ENCODE results near the gene KISS1. TPM values are rescaled to one million over a fixed set of nuclear protein-coding genes. Genes with fewer than 3 reads are reported as not detected.
"Not testable (repeated sequence)": the region's sequence is repeated elsewhere in the genome, so short reads cannot be mapped to it uniquely, and the experiment has no call there.

KISS1 gene
- total RNA-seq: not detected

GRCh38 chr1:204196068-204196795 is at the start of gene KISS1:
TSS of gene KISS1 (minus strand) at chr1:204196491. CDS start at chr1:204192876, 3,615 bp downstream.
- TF ChIP-seq POLR2A (IDR thresholded peaks at IDR 0.05) (no peak), CTCF (IDR thresholded peaks at IDR 0.05) (no peak)
- intact Hi-C loops (cut with DNase I): no loop called here
- no peak for DNase-seq

DNA sequence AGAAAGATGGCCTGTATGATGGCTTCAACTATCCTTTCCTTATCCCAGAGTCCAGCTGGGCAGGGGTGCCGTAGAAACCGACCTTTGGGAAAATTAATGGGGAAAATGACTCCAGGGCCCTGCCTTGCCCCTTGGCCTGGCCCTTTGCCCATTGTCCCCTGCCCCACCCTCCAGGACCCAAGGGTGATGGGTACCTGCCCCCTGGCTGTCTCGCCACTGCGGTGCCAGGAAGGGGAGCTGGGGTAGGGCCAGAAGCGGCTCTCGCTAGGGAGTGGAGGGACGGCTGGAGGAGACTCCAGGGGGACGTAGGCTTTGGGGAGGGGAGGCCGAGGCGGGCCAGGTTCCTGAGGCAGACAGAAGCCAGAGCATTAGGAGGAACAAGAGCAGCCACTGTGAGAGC is 46.6 kb upstream of the KISS1 start:
- Histone ChIP-seq H3K4me1 (no peaks in the 10 kb centered on the region), H3K36me3 (replicated peaks in 1 of 2; ENCODE audit: insufficient read depth in 1 of 2, low read depth in 2 of 2) (peaks cover 0 to 2% of the 10 kb centered on the region in 2 donors), H3K9me3 (no peaks in the 10 kb centered on the region), H3K4me3 (no peak overlapping the region), H3K27ac (no peak overlapping the region), H3K27me3 (no peaks in the 10 kb centered on the region)
- ATAC-seq: no peak
- no peak for DNase-seq
- 92 to 97% methylated on average over 7 to 10 of the region's 10 CpGs for WGBS, 2 donors
- intact Hi-C loops (cut with DNase I): no loop called here
- TF ChIP-seq CTCF (IDR thresholded peaks at IDR 0.05) (no peak), POLR2A (IDR thresholded peaks at IDR 0.05) (no peak)

More at GRCh38 chr1:204196068-204196795, at the start of gene KISS1:
- Histone ChIP-seq H3K27me3 (no peaks in the 10 kb centered on the region), H3K9me3 (no peaks in the 10 kb centered on the region), H3K27ac (no peak within 1 kb of the TSS), H3K4me1 (peaks cover 9% of the 10 kb centered on the region), H3K4me3 (no peak within 1 kb of the TSS), H3K36me3 (replicated peaks in 1 of 2; ENCODE audit: insufficient read depth in 1 of 2, low read depth in 2 of 2) (no peaks in the 10 kb centered on the region)
- 41 to 48% methylated on average over 13 to 18 of the region's 18 CpGs for WGBS, 2 donors
- no peak for ATAC-seq

DNA sequence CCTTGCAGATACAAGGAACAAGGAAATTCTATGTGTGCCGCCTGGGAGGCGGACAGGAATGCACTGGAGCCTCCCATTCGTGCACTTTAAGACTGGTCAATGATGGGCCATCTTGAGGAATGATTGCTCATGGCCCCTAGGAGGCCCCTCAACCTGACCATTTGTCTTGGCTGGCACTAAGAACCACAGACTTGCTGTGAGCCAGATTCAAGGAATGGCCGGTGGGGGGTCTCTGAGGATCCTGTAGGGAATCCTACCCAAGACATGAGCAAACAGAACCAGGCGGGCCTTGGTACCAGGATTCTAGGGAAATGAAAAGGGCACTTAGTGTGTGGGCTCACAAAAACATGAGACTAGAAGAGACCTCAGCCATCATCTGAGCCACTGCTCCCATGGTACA is 45.6 kb upstream of the KISS1 start:
- intact Hi-C loops (cut with DNase I): no loop called here
- Histone ChIP-seq H3K4me1 (no peaks in the 10 kb centered on the region), H3K4me3 (no peak overlapping the region), H3K36me3 (replicated peaks in 1 of 2; ENCODE audit: insufficient read depth in 1 of 2, low read depth in 2 of 2) (peaks cover 0 to 2% of the 10 kb centered on the region in 2 donors), H3K9me3 (no peaks in the 10 kb centered on the region), H3K27me3 (no peaks in the 10 kb centered on the region), H3K27ac (no peak overlapping the region)
- no peak for ATAC-seq
- TF ChIP-seq POLR2A (IDR thresholded peaks at IDR 0.05) (no peak), CTCF (IDR thresholded peaks at IDR 0.05) (no peak)
- 91 to 95% methylated on average over 5 of the region's 5 CpGs for WGBS, 2 donors
- DNase-seq: no peak

DNA sequence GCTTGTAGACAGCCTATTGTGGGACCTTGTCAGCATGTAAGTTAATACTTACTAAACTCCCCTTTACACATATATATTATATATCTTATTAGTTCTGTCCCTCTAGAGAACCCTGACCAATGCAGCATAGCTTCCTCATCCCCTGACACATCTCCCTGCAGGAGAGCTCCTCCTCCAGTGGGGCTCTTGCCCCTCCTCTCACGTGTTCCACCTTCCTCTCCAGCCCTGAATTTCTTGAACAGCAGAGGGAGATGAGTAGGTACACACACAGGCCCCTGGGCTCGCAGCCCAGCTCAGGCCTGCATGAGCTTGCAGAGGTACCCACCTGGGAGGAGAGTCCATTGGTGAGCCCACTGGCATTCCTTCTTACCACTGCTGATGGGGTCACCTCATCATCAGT is 44.8 kb upstream of the KISS1 start:
- WGBS, 2 donors: 74 to 81% methylated on average over 2 of the region's 2 CpGs
- Histone ChIP-seq H3K9me3 (no peaks in the 10 kb centered on the region), H3K27me3 (no peaks in the 10 kb centered on the region), H3K4me3 (no peak overlapping the region), H3K27ac (no peak overlapping the region), H3K36me3 (replicated peaks in 1 of 2; ENCODE audit: insufficient read depth in 1 of 2, low read depth in 2 of 2) (peaks cover 0 to 2% of the 10 kb centered on the region in 2 donors), H3K4me1 (no peaks in the 10 kb centered on the region)
- DNase-seq (no peak), ATAC-seq (no peak)
- no peak for TF ChIP-seq CTCF (IDR thresholded peaks at IDR 0.05)
- no peak for TF ChIP-seq POLR2A (IDR thresholded peaks at IDR 0.05)
- intact Hi-C loops (cut with DNase I): no loop called here

GRCh38 chr1:204240233-204240632 is 43.9 kb upstream of the KISS1 start:
- Histone ChIP-seq H3K36me3 (replicated peaks in 1 of 2; ENCODE audit: insufficient read depth in 1 of 2, low read depth in 2 of 2) (peaks cover 0 to 2% of the 10 kb centered on the region in 2 donors), H3K27ac (no peak overlapping the region), H3K9me3 (no peaks in the 10 kb centered on the region), H3K4me3 (no peak overlapping the region), H3K4me1 (no peaks in the 10 kb centered on the region), H3K27me3 (no peaks in the 10 kb centered on the region)
- TF ChIP-seq POLR2A (IDR thresholded peaks at IDR 0.05): no peak
- TF ChIP-seq CTCF (IDR thresholded peaks at IDR 0.05): no peak
- ATAC-seq (no peak), DNase-seq (no peak)
- intact Hi-C loops (cut with DNase I): no loop called here
- WGBS, 2 donors: 79 to 97% methylated on average over 1 of the region's 1 CpG

DNA sequence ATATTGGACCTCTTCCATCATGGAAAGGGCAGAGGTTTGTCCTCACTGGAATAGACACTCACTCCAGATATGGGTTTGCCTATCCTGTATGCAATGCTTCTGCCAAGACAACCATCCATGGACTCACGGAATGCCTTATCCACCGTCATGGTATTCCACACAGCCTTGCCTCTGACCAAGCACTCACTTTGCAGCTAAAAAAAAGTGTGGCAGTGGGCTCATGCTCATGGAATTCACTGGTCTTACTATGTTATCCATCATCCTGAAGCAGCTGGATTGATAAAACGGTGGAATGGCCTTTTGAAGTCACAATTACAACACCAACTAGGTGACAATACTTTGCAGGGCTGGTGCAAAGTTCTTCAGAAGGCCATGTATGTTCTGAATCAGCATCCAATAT is 43.1 kb upstream of the KISS1 start:
- H3K9me3 ChIP-seq; H3K4me3 ChIP-seq; DNase-seq; H3K36me3 ChIP-seq (replicated peaks in 1 of 2; ENCODE audit: insufficient read depth in 1 of 2, low read depth in 2 of 2); H3K27ac ChIP-seq; H3K27me3 ChIP-seq; intact Hi-C loops (cut with DNase I); ATAC-seq; H3K4me1 ChIP-seq: not testable (repeated sequence)
- WGBS, 2 donors: 50 to 81% methylated on average over 2 to 3 of the region's 3 CpGs

DNA sequence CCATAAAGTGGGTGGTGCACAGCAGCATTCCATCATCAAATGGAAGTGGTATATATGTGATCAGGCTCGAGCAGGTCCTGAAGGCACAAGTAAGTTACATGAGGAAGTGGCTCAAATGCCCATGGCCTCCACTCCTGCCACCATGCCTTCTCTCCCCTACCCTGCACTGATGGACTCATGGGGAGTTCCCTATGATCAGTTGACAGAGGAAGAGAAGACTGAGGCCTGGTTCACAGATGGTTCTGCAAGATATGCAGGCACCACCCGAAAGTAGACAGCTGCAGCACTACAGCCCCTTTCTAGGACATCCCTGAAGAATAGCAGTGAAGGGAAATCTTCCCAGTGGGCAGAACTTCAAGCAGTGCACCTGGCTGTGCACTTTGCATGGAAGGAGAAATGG is 42.2 kb upstream of the KISS1 start:
- H3K27ac ChIP-seq; DNase-seq; H3K36me3 ChIP-seq (replicated peaks in 1 of 2; ENCODE audit: insufficient read depth in 1 of 2, low read depth in 2 of 2); ATAC-seq; H3K4me3 ChIP-seq; intact Hi-C loops (cut with DNase I); H3K27me3 ChIP-seq; H3K9me3 ChIP-seq; H3K4me1 ChIP-seq: not testable (repeated sequence)
- WGBS, 2 donors: 82 to 85% methylated on average over 2 of the region's 2 CpGs

Data from body of pancreas (tissue), 4 donors.